ENCODE results near the gene GATM.
"Not testable (repeated sequence)": the region's sequence is repeated elsewhere in the genome, so short reads cannot be mapped to it uniquely, and the experiment has no call there.

The GATM gene

DNA sequence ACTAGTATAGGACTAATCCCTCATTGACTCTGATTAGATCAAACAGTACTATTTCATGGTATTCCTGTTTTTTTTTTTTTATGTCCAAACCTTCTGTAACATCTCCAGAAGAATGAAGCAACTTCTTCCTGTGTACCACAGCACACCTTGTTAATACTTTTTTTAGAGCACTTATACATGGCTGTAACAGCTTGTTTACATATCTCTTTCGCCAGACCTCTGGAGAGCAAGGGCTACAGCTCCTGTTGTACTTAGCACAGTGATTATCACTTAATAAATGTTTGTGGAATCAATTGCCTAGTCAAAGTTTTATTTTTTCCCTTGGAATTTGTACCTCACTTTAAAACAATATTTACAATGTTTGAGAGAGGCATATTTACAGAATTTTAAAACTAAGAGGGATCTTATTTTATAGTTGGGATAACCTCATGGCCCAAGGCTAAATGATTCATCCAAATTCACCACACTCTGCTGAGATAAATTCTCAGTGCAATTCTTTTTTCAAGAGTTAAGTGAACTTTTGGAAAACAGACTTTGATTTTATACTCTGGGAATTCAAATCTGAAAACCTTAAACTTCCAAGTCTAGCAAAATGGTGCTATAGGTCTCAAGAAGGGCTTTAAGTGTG is 9.2 kb upstream of the GATM start:
- no peak for DNase-seq

DNA sequence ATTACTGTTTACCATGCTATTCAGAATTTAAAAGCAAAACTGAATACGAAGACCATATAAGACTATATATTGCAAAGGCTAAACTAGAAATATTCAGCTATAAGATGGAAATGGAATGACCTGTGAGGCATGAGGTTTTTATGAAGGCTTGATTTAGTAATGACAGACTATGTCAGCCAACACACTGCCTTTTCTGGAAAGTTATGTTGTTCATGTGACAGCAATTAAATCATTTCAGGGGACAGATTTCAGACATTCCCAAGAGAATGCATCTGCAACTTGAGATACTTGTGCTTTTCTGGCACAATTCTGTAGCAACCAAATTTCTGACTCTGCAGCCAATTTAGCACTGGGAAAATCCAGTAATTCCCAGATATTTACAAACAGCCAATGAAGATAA is 8.6 kb upstream of the GATM start:
- DNase-seq, result no peak

DNA sequence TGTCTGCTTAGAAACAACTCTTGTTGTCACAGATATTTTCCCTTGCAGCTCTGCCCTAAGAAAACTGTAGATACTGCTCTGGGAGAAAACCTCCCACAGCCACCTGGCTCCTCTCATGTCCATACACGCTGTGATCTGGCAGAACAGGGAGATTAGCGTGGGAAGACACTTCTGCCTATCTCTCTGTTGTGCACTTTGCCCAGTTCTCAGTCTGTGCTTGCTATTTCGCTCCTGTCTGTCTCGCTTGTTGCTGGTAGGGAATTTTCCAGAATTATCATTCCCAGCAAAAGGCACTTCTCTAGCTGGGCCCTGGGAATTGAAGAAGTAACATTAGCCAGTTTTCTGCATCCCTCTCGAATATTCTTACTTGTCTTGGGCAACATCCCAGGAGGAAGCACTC is 8.1 kb upstream of the GATM start:
- DNase-seq, result no peak

DNA sequence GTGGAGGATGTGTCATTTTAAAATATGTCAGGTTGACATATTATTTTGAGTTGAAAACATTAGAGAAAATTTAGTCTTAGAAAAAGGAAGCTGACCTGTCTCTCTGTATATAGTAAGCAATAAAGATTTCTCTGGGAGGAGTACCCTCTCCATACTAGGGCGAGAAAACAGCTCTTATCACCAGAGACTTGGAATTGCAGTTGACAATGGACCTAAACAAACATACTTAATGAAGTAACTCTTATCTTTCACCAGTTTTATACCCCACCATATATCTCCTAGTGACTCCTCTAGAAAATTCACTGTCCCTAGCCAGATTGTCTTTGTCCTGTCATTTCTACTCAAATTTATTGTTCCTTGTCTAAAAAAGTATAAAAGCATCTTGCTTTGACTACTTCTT is 7.2 kb upstream of the GATM start:
- DNase-seq, result no peak

DNA sequence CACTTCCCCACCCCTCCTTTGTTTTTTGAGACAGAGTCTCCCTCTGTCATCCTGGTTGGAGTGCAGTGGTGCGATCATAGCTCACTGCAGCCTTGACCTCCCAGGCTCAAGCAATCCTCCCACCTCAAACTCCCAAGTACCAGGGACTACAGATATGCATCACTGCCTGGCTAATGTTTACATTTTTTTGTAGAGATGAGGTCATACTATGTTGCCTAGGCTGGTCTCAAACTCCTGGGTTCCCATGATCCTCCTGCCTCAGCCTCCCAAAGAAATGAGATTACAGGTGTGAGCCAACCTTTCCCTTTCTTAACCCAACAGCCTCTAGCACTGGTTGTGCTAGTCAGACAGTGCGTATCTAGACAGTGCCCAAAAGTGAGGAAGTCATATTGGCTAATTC is 6.4 kb upstream of the GATM start:
- DNase-seq, result no peak

DNA sequence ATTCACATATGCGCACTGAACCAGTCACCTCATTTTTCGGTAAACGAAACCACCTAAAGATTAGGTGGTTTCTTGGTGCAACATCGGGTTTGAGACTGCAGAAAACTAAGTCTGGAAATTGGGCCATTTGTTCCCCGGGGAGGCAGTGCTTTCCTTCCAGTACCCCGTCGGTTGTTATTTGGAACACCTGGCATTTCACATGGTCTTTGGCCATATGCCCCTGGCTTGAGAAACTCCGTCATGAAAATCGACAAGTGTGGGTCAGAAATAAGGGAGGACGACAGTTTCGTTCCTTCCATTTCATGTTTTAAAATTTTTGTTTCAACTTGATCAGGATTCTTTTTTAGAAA is 544 bp upstream of the GATM start:
- DNase-seq, result no peak

DNA sequence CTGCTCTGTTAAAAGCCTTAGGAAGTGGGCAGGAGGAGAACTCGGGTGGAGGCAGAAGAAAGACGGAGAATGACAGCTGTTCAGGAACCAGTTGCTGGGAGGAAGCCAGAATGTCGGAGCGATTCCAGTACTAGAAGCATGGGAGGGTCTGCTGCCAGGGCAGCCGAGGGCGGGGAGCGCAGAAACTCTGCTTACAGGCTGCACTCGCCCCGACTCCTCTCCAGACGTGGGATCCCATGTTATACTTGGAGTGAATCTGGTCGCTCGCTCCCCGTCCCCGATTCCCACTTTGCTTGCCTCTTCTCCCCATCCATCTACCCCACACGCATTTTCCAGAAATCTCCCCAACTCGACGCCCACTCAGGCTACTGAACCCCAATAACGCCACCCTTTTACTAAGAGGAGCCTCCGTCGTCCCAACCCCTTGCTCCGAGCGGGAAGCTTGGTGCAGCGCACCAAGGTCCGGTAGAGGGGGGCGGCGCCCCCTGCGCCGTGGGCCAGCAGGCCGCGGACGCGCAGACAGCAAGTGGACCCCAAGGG is 665 bp downstream of the GATM start:
- DNase-seq, result no peak

DNA sequence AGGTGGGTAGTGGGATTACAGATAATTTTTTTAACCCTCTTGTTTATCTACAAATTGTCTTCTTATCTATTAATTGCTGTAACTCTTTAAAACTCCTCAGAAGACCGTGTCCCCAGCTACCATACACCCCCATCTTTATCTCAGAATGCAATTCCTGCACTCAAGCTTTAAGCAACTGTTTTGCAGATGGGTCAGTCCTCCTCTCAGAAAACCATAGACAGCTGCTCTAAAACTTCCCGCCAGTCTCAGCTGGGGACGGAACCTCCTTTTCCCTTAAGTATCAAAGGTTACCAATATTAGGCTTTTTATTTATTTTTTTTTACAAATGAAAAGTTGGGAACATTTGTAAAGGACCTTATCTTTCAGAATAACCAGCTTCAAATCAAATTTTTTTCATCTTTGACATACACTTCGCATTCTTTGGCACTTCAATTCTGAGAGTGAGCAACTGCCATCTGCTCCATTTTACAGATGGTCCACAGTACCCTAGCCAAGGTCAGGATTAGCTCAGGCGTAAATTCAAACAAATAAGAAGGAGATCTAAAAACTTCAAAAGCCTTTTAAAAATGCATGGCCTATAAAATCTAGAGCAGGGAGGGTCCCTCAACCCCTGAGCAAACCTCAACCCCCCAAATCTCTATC is 1.3 kb downstream of the GATM start:
- no peak for DNase-seq

DNA sequence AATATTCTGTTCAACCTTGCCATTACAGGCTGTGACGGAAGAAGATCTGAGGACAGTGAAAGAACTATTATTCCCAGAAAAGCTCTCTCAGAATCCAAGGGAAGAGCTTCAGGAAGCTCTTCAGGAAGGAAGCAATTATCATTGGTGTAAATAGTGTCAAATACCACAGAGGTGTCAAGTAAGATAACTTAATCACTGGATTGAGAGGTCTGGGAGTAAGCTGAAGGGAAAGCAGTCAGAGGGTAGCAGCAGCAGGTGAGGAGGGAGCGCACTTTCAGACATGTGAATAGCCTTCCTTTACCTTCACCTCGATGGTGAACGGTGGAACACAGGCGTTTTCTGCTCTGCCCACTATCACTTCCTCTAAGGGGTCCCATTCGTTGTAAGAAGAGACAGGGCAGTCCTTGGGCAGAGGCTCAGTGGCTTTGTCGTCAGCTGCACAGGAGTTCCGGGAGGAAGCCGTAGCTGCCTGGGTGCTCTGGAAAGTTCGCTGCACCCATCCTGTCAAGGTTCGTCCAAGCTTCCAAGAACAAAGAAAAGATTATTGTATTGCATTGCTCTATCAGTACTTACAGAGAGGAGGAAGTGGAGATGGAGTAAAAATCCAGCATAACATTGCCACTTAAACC is 1.9 kb downstream of the GATM start:
- no peak for DNase-seq

DNA sequence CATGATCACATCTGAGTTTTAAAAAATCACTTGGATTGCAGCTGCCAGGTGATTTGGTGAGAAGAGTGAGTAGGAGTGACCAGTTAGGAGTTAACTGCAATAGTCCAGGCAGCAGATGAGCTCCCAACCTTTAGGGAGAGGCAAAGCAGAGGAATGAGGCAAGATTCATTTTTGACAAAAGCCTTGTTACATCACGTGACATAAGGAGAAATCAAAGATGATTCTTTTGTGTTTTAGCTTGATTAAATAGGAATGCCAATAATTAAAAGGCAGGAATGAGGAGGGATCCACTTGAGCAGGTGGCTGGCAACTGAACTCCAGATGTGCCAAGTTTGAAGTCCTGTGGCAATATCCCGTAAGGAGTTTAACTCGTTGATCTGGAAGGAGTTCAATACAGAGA is 2.5 kb downstream of the GATM start:
- DNase-seq, result no peak

DNA sequence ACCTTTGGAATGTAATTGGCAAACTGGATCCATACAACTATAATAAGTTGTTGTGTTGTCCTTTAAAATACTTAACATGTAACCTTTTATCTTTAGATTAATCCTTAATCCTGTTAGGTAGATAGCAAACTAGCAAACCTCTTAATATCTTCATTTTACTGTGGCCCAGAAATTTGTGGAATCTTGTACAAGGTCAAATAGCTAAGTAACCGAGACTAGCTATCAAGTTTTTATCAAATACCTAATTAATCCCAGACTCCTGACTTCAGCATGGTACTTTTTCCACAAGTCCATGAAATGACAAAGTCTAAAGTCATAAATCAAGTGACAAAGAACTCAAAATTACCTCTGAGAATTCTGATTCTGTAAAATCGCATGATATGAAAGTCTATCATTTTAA is 4.4 kb downstream of the GATM start:
- no peak for DNase-seq

DNA sequence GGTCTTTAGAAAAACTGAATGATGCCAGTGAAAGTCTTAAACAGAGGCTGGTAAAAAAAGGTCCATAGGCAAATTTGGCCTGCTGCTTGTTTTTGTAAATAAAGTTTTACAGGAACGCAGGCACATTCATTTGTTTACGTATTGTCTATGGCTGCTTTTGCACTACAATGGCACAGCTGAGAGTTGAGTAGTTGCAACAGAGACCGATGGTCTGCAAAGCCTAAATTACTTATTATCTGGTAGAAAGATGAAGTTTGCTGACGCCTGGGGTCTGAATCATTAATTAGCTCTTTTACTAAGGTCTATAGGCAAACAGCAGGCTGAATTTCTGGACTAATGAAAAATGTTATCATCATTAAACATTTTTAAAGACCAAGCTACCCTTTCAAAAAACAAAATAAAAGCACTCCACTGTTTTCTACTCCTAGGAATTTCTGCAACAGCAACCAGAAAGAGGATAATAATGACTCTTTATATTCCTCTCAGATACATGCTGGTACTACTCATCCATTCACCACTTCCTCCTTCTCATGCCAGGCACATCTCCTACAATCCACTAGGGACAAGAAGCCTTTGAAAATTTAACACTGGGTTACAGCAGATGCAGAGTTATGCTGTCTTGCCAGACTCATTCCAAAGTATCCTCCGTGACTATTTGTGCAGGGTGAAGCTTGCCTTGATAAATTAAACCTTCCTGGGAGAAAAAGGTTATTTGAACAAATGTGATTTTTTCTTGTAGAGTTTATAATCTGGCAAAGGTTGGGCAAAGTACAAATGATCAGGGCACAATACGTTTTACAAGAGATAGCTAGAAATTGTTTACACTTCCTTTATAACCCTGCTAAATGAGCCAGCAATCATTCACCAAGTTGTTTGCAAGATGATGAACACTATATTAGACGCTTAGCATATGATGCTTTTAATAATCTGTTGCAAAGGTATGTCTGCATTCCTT is 6.0 kb downstream of the GATM start:
- no peak for DNase-seq

DNA sequence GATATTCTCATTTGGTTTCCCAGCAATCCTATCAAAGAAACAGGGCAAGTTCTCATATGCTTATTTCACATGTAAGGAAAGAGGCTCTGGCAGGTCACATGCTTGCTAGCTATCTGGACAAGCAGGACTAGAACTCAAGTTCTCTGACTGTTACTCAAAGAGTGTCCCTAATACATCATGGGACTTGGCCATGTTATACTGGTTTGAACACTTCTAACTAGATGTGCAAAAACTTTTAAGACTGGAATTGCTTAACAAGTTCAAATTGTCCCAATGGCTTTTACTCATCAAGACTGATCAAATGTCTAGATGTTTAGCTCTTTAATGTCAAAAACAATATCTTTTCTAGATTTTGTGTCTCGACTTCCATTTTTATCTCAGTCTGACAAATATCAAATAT is 6.8 kb downstream of the GATM start:
- DNase-seq, result no peak

DNA sequence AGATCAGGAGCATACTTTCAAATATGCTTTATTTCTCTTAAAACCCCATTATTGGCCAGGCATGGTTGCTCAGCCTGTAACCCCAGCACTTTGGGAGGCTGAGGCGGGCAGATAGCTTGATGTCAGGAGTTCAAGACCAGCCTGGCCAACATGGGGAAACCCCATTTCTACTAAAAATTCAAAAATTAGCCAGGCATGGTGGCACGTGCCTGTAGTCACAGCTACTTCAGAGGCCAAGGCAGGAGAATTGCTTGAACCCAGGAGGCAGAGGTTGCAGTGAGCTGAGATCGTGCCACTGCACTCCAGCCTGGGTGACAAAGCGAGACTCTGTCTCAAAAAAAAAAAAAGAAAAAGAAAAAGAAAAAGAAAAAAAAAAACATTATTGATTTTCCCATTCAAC is 8.3 kb downstream of the GATM start:
- not testable (repeated sequence) for DNase-seq

DNA sequence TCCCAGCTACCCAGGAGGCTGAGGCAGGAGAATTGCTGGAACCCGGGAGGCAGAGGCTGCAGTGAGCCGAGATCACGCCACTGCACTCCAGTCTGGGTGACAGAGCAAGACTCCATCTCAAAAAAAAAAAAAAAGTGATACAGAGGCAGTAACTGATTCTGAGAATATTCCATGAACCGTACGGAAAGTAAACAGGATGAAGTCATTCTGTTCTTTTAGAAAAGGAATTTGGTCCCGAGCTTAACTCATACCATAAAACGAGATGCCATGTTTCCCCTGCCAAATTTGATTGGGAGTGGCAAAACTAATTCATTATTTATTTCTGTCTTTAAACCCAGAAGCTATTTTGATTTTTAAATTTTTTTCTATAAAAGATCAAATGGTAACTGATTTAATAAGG is 11.1 kb downstream of the GATM start:
- not testable (repeated sequence) for DNase-seq

DNA sequence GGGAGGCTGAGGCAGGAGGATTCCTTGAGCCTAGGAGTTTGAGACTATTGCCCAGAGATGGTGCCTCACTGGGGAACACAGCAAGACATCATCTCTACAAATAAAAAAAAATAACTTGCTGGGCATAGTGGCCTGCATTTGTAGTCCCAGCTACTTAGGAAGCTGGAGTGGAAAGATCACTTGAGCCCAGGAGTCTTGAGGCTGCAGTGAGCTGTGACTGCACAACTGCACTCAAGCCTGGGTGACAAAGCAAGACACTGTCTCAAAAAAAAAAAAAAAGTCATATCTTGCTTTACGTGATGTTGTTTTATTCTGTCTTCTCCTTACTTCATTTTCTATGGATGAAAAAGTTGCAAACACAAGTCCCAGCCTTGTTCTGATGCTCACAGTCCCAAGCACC is 14.1 kb downstream of the GATM start:
- no peak for DNase-seq

DNA sequence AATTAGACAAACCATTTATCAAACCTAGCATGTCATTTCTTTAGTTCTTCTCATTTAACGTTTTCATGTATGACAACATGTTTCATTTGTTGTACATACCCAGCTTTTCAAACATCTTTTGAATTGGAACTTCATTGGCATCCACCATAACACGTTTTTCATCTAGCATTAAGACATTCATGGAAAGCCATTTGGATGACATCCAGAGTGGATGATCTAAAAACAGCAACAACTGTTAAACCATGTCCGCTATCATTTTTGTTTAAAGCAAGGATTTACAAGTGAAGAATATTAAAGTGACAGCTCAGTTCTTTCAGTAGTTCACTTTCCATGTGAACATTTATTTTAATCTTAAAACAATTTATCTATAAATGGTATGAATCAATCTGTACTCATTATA is 14.5 kb downstream of the GATM start:
- no peak for DNase-seq

DNA sequence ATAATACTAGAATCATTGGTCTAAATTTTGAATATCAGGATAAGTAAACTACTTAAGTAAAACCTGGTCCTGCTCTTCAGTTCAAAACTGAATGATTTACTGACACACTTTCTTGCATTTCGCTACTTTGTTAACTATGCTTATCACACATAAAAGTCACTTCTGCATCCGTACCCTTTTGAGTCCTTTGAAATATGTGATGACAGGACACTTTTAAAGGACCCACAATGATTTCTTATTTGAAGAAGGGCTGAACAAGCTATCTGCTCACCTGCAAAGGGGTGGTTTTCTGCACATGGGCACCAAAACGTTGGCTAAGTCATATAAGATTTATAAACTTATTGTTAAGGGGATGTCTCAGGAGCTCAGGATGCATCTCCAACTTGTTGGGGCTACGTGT is 15.0 kb downstream of the GATM start:
- DNase-seq, result no peak

DNA sequence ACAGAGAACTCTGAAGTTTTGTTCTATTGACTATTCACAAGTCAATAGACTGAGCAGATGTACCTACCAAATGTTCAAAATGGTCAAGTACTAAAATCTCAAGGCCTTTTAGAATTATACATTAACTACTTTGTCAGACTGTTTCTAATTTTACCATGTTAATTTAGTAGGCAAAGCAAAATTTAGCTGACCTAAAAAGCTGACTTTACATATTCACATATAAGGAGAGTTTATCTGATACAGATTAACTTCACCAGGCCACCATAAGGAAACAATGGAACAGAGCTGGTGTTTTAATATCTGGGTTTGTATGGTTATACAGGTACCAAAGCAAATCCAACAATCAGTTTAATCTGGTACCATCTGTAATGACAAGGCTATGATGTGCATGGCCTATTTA is 15.9 kb downstream of the GATM start:
- DNase-seq, result no peak

DNA sequence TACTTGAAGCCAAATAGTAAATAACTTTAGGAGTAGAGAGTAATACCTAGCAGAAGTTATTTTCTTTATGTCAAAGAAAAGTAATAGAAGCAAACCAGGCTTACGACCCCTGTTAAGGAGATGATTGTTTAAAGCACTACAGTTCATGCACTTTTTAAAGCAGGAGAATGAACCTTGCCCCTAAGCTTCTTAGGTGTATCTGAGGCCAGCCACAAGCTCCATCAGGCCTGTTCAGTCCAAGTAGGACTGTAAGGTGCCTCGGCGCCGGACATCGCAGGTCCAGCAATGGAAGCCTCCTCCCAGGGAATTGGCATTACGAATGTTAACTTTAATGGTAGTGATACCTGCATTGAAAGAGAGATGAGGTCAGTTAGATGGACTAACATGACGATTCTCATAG is 16.5 kb downstream of the GATM start:
- DNase-seq, result no peak

DNA sequence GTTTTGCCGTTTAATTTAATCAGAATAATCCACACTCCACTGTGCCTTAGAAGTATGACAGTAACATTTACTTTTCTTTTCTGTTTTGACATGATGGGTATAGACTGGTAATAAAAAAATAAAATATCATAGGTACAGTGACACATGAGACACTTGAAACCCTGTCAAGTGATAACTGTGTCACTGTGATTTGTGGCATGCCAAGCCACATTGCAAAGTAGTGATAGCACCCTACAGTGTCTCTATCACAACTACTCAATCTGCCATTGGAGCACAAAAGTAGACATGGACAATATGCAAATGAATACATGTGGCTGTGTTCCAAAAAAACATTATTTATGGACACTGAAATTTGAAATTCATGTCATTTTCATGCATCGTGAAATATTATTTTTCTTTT is 22.5 kb downstream of the GATM start:
- DNase-seq, result no peak

DNA sequence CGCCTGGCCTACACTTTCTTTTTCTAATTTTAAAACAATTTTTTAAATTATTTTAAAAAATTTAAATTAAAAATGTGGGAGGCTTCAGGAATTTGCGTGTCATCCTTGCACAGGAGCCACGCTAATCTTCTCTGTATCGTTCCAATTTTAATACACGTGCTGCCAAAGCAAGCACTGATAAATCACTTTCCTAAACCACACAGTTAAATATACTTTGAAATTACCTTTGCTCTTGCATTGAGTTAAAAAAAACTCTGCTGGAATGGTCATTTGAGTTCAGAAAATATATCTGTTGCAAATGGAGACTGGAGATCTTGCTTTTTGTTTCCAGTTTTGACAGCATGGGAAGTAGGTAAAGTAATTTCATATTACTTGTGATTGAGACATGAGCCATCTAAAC is 23.6 kb downstream of the GATM start:
- no peak for DNase-seq

DNA sequence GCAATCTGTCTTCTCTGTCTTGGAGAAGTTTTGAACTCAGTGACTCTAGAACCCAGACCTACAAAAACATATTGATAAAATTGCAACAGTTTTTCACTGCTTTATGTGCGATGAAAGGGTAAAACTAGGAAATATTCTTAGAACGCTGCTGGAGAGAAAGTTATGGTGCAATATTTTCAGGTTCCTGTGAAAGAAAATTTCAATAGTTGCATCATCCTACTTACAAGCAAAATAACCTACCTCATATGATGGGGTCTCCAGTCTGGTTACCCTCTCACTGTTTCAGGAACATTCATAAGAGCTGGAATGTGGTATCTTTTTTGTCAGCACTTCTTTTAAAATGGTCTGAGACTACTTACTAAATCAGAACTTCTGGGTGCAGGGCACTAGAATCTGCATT is 27.1 kb downstream of the GATM start:
- no peak for DNase-seq

DNA sequence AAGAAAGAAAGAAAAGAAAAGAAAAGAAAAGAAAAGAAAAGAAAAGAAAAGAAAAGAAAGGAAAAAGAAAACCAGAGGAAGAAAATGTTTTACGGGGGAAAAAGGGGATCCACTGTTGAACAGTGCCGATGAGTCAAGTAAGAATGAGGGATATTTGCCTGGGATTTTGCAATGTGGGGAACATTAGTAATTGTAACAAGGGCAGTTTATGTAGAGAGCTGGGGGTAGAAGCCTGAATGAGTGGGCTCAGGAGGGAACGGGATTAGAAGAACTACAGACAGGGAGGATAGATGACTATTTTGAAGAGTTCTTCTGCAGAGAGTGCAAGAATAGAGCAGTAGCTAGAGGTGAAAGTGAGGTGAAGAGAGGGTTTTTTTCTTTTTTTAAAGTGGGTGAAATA is 28.7 kb downstream of the GATM start:
- no peak for DNase-seq

Data from CD4-positive, alpha-beta T cell treated with Interleukin-17A for 1 hour (primary cell).